GM23338 (cell line): Measurements from ENCODE around the gene DDN. TPM values are rescaled to one million over a fixed set of nuclear protein-coding genes. Genes with fewer than 3 reads are reported as not detected.

ENCODE experiments used
- CREB1 ChIP-seq: fragments of 250-450 bp; sonication (Bioruptor Pico); IDR thresholded peaks from 2 replicates; pipeline ENCODE4 v1.5.0; 2020; ENCODE audit warnings: low read depth, mild to moderate bottlenecking, moderate library complexity
- EZH2 ChIP-seq: fragments of 200-600 bp; sonication (generic); IDR thresholded peaks from one replicate; pipeline ENCODE4 v1.8.0; 2017; ENCODE audit warnings: antibody characterized with exemption, mild to moderate bottlenecking, low read depth; ENCODE audit not compliant: unreplicated experiment
- EZH2phosphoT487 ChIP-seq: fragments of 200-600 bp; sonication (generic); IDR thresholded peaks from one replicate; pipeline ENCODE4 v1.8.1; 2018; ENCODE audit warnings: antibody characterized with exemption; ENCODE audit not compliant: unreplicated experiment
- NANOG ChIP-seq: IDR thresholded peaks from 2 replicates; pipeline ENCODE4 v1.6.1; 2016; ENCODE audit warnings: antibody characterized with exemption, borderline replicate concordance
- ZNF114 ChIP-seq: fragments of 250-450 bp; sonication (Bioruptor Pico); IDR thresholded peaks from 2 replicates; pipeline ENCODE4 v1.5.0; 2020; ENCODE audit warnings: mild to moderate bottlenecking, moderate library complexity
- ZNF331 ChIP-seq: fragments of 250-450 bp; sonication (Bioruptor Pico); IDR thresholded peaks from 2 replicates; pipeline ENCODE4 v1.5.0; 2020; ENCODE audit warnings: low read depth, mild to moderate bottlenecking, moderate library complexity
- polyA plus RNA-seq: library from polyadenylated mRNA; unstranded; fragments of >200 nt; fragmentation: Nextera tagmentation; extraction: Ambion mirVana; gene quantifications from 2 replicates; pipeline ENCODE4 v1.2.1, GENCODE V29; 2016
- total RNA-seq: library from RNA; depleted of rRNA; stranded (reverse); fragments of >200 nt; shearing (Covaris generic); gene quantifications from 2 replicates; pipeline ENCODE4 v1.2.3, GENCODE V29; 2014
- TF ChIP-seq, protein P1 (sequence below): fragments of 250-450 bp; sonication (Bioruptor Pico); IDR thresholded peaks from 2 replicates; pipeline ENCODE4 v1.5.0; 2020; ENCODE audit warnings: mild to moderate bottlenecking, moderate library complexity
- TF ChIP-seq, protein P2 (sequence below): IDR thresholded peaks from one replicate; pipeline ENCODE4 v1.6.1; 2018; ENCODE audit warnings: antibody characterized with exemption; ENCODE audit not compliant: unreplicated experiment
- TF ChIP-seq, protein P3 (sequence below), 2 experiments: fragments of 200-600 bp in 1 of 2; sonication (generic) in 1 of 2; conservative IDR thresholded peaks; 2 replicates each; pipeline versions ENCODE4 v1.5.1 to v1.6.1; 2016 to 2017; ENCODE audit warnings: antibody characterized with exemption in 2 of 2, low read depth in 2 of 2, mild to moderate bottlenecking in 2 of 2, moderate library complexity in 1 of 2
- TF ChIP-seq, protein P4 (sequence below): IDR thresholded peaks from 2 replicates; pipeline ENCODE4 v1.6.1; 2016; ENCODE audit warnings: antibody characterized with exemption

DDN gene
- total and polyA plus RNA-seq, 2 experiments from 2014 or later = 0.10 TPM; not detected in 1

DNA sequence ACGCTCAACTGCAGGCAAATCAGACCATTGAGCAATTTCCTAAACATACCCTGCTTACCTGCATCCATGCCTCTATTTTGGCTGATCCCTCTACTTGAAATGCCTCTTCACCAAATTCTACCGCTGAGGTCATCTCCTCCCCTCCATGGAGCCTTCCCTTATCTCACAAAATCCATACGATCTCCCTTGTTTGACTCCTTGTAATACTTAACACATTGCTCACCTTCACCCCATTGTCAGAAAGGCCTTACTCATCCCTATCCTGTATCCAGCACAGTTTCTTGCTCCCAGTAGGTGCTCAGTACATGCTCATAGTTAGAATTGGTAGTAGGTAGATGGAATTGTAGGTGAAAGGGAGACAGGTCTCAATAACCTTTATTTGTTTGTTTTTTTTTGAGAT, 5.4 kb downstream of the DDN start (continued):
- TF ChIP-seq, protein P1, sequence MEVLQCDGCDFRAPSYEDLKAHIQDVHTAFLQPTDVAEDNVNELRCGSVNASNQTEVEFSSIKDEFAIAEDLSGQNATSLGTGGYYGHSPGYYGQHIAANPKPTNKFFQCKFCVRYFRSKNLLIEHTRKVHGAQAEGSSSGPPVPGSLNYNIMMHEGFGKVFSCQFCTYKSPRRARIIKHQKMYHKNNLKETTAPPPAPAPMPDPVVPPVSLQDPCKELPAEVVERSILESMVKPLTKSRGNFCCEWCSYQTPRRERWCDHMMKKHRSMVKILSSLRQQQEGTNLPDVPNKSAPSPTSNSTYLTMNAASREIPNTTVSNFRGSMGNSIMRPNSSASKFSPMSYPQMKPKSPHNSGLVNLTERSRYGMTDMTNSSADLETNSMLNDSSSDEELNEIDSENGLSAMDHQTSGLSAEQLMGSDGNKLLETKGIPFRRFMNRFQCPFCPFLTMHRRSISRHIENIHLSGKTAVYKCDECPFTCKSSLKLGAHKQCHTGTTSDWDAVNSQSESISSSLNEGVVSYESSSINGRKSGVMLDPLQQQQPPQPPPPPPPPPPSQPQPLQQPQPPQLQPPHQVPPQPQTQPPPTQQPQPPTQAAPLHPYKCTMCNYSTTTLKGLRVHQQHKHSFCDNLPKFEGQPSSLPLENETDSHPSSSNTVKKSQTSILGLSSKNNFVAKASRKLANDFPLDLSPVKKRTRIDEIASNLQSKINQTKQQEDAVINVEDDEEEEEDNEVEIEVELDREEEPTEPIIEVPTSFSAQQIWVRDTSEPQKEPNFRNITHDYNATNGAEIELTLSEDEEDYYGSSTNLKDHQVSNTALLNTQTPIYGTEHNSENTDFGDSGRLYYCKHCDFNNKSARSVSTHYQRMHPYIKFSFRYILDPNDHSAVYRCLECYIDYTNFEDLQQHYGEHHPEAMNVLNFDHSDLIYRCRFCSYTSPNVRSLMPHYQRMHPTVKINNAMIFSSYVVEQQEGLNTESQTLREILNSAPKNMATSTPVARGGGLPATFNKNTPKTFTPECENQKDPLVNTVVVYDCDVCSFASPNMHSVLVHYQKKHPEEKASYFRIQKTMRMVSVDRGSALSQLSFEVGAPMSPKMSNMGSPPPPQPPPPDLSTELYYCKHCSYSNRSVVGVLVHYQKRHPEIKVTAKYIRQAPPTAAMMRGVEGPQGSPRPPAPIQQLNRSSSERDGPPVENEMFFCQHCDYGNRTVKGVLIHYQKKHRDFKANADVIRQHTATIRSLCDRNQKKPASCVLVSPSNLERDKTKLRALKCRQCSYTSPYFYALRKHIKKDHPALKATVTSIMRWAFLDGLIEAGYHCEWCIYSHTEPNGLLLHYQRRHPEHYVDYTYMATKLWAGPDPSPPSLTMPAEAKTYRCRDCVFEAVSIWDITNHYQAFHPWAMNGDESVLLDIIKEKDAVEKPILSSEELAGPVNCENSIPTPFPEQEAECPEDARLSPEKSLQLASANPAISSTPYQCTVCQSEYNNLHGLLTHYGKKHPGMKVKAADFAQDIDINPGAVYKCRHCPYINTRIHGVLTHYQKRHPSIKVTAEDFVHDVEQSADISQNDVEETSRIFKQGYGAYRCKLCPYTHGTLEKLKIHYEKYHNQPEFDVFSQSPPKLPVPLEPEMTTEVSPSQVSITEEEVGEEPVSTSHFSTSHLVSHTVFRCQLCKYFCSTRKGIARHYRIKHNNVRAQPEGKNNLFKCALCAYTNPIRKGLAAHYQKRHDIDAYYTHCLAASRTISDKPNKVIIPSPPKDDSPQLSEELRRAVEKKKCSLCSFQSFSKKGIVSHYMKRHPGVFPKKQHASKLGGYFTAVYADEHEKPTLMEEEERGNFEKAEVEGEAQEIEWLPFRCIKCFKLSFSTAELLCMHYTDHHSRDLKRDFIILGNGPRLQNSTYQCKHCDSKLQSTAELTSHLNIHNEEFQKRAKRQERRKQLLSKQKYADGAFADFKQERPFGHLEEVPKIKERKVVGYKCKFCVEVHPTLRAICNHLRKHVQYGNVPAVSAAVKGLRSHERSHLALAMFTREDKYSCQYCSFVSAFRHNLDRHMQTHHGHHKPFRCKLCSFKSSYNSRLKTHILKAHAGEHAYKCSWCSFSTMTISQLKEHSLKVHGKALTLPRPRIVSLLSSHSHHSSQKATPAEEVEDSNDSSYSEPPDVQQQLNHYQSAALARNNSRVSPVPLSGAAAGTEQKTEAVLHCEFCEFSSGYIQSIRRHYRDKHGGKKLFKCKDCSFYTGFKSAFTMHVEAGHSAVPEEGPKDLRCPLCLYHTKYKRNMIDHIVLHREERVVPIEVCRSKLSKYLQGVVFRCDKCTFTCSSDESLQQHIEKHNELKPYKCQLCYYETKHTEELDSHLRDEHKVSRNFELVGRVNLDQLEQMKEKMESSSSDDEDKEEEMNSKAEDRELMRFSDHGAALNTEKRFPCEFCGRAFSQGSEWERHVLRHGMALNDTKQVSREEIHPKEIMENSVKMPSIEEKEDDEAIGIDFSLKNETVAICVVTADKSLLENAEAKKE (CRISPR knock-in tag) = no peak
- TF ChIP-seq ZNF331 (CRISPR knock-in tag) (no peak), NANOG (no peak), EZH2 (no peak), CREB1 (CRISPR knock-in tag) (no peak), EZH2phosphoT487 (no peak), ZNF114 (CRISPR knock-in tag) (no peak)
- TF ChIP-seq, protein P2, sequence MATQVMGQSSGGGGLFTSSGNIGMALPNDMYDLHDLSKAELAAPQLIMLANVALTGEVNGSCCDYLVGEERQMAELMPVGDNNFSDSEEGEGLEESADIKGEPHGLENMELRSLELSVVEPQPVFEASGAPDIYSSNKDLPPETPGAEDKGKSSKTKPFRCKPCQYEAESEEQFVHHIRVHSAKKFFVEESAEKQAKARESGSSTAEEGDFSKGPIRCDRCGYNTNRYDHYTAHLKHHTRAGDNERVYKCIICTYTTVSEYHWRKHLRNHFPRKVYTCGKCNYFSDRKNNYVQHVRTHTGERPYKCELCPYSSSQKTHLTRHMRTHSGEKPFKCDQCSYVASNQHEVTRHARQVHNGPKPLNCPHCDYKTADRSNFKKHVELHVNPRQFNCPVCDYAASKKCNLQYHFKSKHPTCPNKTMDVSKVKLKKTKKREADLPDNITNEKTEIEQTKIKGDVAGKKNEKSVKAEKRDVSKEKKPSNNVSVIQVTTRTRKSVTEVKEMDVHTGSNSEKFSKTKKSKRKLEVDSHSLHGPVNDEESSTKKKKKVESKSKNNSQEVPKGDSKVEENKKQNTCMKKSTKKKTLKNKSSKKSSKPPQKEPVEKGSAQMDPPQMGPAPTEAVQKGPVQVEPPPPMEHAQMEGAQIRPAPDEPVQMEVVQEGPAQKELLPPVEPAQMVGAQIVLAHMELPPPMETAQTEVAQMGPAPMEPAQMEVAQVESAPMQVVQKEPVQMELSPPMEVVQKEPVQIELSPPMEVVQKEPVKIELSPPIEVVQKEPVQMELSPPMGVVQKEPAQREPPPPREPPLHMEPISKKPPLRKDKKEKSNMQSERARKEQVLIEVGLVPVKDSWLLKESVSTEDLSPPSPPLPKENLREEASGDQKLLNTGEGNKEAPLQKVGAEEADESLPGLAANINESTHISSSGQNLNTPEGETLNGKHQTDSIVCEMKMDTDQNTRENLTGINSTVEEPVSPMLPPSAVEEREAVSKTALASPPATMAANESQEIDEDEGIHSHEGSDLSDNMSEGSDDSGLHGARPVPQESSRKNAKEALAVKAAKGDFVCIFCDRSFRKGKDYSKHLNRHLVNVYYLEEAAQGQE = no peak
- TF ChIP-seq, protein P3, sequence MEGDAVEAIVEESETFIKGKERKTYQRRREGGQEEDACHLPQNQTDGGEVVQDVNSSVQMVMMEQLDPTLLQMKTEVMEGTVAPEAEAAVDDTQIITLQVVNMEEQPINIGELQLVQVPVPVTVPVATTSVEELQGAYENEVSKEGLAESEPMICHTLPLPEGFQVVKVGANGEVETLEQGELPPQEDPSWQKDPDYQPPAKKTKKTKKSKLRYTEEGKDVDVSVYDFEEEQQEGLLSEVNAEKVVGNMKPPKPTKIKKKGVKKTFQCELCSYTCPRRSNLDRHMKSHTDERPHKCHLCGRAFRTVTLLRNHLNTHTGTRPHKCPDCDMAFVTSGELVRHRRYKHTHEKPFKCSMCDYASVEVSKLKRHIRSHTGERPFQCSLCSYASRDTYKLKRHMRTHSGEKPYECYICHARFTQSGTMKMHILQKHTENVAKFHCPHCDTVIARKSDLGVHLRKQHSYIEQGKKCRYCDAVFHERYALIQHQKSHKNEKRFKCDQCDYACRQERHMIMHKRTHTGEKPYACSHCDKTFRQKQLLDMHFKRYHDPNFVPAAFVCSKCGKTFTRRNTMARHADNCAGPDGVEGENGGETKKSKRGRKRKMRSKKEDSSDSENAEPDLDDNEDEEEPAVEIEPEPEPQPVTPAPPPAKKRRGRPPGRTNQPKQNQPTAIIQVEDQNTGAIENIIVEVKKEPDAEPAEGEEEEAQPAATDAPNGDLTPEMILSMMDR (conservative IDR thresholded peaks at IDR 0.05; ENCODE audit: low read depth in 2 of 2) = no peak
- TF ChIP-seq, protein P4, sequence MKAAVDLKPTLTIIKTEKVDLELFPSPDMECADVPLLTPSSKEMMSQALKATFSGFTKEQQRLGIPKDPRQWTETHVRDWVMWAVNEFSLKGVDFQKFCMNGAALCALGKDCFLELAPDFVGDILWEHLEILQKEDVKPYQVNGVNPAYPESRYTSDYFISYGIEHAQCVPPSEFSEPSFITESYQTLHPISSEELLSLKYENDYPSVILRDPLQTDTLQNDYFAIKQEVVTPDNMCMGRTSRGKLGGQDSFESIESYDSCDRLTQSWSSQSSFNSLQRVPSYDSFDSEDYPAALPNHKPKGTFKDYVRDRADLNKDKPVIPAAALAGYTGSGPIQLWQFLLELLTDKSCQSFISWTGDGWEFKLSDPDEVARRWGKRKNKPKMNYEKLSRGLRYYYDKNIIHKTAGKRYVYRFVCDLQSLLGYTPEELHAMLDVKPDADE = no peak
